Endometrium (tissue), 2 donors: ENCODE measurements around the gene B3GNT3.

Source experiments
- FAIRE-seq: peaks from 2 replicates; lab custom pipeline; 2012; peaks lifted over from hg19 to GRCh38; lab: Jason Lieb, UNC
- donor health status: control.
- donor health status: control.

B3GNT3 gene

DNA sequence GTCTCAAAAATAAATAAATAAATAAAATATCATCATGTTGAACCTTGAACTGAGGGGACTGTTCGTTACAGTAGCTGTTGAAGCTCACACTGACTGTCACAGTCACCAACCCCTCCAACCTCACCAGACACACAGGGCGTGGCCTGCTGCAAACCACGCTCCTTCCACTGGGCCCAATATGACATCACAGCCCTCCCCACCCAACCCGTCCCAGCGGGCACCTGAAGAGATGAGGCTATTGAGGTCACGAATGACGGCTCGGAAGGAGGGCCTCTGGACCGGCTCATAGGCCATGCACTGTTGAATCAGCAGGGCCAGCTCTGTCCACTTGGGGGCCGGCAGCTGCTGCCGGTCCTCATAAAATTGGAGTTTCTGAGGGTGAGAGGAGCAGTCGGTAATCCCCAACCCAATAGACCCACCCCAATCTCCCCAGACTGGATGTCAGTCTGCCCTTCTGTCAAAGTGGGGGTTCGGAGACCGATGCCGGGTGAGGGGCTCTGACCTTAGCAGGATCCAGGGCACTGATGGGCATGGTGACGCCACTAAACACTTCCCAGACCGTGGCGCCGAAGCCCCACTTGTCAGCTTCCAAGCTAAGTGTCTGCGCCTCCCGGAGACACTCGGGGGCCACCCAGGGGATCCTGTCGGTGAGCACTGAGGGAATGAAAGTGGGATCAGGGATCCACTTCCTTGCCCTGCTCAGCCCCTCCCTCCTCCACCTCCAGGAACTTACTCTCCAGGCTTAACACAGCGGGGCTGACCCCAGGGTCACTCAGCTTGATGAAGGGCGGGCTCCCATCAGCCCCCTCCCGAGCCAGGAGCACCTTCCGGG lies 39.6 kb downstream of the B3GNT3 start:
- no peak for FAIRE-seq

DNA sequence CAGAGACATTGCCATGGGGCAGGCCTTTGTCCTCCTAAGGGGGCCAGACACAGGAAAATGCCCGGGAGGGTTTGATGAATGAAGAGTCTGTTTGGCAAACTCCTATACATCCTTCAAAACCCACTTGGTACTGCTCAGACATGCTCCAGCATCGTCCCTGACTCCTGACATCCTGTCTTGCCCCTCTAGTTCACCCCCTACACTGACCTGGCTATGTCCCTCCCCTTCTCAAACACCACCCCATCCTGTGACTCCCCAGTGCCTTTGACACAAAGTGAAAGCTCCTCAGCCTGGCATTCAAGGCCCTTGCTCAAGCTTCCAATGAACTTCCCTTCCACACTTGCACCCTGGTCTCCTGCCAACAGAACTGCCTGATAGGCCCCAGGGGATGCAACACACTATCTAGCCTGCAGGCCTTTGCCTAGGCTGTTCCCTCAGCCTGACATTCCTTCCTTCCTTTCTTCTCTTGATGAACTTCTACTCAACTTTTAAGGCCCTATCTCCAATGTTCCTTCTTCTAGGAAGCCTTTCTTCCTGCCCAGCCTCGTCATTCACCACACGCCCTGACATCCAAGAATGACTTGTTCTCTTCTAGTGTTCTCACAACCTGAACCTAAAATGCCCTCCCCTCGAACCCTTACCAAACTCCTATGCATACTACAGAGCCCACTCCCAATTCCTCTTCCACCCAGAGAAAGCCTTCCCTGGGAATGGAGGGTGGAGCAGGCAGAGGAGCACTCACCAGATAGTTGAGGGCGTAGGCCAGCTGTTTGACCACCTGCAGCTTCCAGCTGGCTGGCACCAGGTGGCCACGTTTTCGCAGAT lies 40.5 kb downstream of the B3GNT3 start:
- FAIRE-seq = no peak

DNA sequence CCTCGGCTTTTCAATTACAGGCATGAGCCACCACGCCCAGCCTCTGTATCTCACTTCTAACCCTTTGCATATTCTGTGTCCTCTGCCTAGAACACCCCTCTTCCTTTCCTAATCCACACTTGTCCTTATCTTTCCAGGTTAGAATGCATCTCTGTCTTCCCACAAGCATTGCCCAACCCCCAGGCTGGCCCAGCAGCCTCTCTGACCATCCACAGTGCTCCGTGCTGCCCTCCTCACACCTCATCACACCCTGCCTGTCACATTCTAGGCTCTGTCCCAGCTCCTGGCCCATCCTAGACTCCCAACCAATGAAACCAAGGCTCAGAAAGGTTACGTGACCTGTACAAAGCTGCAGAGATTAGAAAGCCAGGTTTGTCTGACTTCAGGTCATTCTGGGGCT lies 41.6 kb downstream of the B3GNT3 start:
- FAIRE-seq = no peak

DNA sequence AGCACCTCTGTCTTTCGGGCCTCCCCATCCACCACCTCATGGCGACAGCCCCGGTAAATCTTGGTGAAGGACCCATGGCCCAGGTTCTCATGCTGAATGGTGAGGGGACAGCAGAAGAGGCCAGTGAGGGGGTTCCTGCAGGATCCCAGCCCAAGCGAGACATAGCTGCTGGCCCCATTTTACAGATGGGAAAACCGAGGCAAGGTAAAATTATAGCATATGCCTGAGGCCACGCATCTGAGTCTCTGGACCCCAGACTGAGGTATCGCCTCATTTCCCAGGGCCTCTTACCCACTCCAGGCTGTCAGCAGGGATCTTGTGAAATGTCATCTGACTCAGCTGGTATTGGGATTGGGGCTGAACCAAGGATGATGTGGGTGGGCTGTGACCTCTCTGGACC lies 43.0 kb downstream of the B3GNT3 start:
- FAIRE-seq = no peak

DNA sequence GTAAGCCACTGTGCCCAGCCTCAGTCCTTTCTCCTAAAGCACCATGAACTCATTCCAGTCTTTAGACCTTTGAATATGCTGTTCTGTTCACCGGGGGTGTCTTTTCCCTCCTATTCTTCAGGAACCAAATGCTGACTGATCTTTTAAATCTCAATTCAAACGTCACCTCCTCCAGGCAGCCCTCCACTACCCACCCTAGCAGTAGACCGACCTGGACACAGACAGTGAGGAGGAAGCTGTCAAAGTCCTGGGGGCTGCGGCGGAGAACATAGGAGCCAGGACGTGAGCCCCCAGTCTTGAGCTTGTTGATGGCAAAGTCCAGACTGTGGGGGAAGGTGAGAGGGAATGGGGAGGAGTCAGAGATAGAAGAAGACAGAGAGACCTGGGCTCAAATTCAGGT lies 45.1 kb downstream of the B3GNT3 start:
- FAIRE-seq = no peak

DNA sequence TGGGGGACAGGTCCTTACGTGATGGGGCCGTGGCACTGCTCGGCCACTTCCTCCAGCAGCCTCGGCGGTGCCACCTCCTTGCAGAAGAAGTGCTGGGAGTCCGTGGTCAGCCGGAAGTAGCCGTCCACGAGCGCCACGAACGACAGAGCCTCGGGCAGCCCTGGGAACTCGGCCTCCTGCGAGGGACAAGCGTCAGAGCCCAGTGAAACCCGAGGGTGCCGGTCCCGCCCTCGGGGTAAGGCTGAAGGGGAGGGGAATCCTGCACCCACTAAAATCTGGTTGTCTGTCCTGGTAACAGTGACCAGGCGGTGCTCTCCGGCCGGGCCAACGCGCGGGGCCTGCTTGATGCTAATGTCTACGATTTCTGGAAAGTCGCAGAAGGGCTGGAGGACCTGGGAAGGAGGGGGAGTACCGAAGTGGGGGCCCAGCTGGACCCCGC lies 46.5 kb downstream of the B3GNT3 start:
- no peak for FAIRE-seq

DNA sequence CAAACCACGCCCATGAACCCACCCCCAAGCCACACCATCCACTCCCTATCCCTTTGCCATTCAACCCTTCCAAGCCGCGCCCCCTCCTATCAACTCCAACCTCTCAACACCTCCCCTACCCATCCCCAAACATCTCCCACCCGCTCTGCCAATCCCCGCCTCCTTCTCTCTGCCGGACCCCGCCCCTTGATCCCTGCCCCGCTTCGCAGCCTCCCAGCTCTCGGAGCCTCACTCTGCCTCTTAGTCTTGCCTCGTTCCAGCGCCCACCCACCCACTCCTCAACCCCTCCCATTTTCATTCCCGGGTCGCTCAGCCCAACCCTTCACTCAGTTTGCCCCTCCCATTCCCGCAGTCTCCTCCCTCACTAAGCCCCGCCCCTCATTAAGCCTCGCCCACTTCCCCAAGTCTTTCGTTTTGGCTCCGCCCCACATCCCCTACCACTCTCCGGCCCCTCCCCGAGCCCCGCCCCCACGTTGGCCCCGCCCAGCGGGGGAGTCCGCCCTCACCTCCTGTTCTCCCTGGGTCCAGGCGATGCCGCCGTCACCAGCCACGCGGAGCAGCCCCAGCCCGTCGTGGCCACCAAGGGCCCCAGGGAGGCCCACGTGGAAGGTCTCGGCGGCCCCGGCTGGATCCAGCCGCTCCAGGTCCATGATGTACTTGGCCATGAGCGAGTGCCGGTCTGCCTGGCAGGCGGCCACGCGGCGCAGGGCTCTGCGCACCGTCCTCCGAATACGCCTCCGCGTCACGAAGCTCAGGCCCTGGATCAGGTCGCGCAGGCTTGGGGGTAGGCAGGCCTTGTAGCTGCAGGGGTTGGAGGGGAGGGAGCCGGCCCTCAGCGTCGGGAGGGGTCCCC lies 47.1 kb downstream of the B3GNT3 start:
- no peak for FAIRE-seq

DNA sequence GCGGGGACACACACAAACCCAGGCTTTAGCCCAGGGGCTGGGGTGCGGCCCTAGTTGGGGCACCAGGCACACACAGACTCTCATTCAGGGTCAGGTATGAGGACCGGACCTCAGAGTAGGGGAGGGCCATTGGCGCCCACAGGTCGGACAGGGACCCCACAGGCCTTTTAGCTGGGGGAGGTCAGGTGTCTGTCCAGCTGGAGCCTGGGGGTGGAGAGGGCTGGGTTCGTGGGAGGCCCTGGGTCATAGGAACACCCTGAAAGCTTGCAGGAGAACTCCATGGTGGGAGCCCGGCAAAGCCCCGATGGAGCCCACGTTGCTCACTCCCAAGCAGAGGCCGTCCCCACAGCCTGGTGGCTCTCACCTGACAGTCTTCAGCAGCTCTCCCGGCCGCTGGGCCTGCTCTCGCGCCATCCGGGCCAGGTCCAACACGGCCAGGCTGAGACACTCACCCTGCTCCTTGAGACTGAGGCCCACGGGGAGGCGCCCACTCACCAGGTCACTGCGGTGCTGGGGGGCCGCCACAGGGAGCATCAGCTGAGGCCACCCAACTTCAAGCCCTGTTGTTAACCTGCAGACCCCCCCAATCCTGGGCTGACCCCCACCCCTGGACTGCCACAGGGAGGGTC lies 47.8 kb downstream of the B3GNT3 start:
- FAIRE-seq = no peak

DNA sequence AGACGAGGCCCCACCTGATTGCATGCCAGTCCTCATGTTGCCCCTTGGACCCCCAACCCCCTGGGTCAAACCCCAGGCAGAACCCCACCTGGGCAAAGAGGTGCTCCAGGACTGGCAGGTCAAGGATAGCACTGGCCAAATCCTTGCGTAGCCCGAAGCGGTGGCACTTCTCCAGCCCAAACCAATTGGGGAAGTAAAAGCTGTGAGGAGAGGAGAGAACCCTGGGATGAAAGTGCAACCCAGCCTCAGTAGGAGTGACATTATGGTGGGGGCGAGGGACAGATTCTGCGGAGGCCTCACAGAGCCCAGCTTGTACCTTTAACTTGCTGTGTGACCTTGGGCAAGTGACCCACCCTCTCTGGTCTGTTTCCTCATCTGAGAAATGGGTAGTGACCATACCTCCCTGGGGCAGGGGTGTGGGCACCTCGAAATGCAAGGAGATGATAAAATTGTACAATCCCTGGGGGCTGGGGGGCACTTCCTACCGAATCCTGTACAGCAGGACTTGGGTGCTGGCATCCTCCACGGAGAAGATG lies 48.4 kb downstream of the B3GNT3 start:
- FAIRE-seq = no peak

DNA sequence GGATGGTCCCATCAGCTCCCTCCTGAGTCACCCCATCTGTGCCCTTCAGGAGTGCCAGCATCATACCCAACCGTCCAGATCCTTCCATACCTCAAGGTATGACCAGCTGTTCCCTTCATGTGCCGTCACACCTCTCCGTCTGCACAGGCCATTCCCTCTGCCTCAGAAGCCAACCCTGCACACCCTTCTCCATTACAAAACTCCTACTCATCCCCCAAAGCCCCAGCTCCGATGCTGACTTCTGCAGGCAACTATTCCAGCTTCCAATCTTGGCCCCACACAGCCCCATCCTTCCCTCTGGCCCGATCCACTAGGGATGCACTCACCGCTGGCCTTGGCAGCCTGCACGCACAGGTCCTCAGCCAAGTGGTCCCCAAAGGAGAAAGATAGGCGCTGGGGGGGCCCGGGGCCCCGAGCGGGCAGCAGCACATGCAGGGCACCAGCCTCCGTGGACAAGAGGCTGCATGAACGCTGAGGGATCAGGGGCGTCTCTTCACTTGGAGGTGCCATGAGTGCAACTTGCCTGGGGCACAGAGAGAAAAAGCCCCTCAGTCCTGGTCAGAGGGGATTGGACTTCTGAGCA lies 49.1 kb downstream of the B3GNT3 start:
- FAIRE-seq = no peak

DNA sequence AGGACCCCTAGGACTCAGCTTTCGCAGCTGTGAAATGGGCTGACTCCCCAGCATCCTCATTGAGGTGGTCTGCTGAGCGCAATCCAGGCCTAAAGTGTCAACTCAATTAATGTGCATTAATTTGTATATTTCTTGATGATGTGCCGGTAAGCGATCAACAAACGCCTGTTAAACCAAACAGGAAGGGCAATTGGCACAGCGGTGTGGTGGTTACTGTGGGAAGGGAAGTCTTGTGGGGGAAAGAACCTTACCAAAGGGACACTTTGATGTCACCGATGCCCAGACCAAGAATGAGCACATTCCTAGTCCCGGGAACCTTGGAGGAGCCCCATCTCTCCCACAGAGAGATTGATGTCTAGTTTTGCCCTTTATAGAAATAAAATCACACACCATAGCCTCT lies 51.2 kb downstream of the B3GNT3 start:
- no peak for FAIRE-seq

DNA sequence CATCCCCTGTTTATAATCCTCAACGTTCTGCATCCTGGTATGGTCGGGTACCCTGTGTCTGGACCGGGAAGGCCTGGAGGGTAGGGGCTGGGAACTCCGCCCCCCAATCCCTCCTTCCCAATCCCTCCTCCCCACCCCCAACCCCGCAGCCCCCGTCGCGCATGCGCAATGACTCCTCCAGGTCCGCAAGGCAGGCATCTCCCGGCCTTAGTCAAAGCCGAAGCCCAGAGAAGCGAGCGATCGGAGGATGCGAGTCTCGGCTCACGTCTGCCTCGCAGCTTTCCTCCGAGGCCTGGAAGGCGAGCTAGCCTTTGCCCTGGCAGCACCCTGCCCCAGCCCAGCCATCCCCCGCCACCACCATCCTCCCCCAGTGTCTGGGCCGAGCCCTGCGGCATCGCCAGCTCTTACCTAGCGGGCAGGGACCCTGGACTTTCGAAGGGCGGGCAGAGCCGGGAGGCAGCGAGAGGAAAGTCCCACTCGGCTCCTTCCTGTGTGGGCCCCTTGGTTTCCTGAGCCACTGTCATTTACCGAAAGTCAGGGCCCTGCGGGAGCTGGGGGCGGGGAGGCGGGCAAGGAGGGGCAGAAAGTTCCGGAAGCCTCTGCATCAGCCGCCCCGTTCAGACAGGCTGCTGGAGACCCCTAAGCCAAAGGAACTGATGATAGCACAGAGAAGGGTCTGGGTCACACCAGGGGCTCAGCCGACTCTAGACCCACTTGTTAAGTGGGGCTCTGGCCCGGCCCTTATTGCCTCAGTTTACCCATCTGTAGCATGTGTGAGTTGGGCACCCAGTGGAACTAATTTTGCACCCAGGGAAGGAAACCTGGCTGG lies 52.8 kb downstream of the B3GNT3 start, which contains the start of gene JAK3:
Gene JAK3 (minus strand): TSS at position 445 of the 829 bp plus-strand sequence. CDS start 3,565 bp downstream, outside the sequence.
- no peak for FAIRE-seq

DNA sequence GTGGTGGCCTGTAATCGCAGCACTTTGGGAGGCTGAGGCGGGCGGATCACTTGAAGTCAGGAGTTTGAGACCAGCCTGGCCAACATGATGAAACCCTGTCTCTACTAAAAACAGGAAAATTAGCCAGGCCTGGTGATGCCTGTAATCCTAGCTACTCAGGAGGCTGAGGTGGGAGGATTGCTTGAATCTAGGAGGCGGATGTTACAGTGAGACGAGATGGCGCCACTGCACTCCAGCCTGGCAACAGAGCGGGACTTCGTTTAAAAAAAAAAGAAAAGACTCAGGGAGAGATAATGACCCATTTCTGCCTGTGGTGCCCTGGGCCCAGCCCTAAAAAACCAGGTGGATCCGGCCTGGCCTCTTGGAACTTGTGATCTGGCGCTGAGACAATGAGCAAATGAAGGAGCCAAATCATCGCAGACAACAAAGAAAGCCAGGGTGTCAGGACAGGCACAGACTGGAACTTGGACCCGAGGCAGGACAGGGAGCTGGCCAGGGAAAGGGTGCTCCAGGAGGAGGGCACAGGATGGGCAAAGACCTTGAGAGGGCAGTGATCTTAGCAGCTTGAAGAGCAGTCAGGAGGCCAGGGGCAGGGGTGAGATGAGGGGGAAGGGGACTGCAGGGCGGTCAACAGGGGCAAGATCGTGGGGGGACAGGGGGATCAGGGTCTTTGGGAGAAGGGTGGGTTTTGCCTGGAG lies 53.8 kb downstream of the B3GNT3 start:
- FAIRE-seq = no peak

DNA sequence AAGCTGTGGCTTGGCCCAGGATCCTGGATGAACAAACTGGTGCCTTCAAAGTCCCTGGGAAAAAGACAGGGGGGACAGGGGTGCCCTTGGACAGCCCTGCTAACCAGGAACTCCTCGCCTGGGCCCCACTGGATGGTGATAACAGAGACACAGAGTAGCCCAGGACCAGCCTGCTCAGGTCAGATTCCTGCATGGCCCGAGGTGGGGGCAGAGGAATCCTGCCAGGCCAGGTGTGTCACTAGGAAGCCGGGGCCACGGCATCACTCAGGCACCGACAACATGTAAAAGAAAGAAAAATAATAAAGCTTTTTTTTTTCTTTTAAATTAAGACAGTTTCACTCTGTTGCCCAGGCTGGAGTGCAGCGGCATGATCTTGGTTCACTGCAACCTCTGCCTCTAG lies 59.1 kb downstream of the B3GNT3 start:
- FAIRE-seq = no peak

DNA sequence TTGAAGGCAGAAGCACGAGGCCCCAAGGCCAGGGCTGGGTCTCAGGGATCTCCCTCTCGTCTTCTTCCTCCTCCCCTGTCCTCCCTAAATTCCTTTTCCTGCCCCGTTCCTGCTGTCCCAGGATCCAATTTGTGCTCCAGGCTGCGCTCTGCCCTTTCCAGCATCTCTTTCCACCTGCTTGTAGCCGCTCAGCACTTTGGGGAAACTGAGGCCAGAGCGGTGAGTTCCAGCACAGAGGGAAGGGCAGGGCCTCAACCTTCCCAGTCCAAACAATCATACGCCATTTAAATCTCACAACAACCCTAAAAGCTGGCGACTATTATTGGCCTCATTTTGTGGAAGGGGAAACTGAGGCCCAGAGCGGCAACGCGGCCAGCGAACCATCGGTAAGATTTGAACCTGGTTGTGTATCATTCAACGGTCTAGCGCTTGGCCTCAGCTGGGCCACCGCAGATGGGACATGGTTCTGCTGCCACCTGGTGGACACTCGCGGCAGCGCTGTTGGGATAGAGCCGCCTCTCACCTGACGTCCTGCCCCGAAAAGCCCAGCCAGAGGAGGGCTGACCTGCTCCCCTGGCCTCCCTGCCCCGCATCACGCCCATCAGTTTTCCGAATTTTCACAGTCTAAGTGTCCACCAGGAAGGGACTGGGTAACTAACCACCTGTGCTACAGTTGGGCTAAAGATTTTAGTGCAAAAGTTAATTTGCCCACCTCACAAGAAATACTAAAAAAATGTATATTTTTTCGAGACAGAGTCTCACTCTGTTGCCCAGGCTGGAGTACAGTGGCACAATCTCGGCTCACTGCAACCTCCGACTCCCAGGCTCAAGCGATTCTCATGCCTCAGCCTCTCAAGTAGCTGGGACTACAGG lies 60.6 kb downstream of the B3GNT3 start:
- no peak for FAIRE-seq

DNA sequence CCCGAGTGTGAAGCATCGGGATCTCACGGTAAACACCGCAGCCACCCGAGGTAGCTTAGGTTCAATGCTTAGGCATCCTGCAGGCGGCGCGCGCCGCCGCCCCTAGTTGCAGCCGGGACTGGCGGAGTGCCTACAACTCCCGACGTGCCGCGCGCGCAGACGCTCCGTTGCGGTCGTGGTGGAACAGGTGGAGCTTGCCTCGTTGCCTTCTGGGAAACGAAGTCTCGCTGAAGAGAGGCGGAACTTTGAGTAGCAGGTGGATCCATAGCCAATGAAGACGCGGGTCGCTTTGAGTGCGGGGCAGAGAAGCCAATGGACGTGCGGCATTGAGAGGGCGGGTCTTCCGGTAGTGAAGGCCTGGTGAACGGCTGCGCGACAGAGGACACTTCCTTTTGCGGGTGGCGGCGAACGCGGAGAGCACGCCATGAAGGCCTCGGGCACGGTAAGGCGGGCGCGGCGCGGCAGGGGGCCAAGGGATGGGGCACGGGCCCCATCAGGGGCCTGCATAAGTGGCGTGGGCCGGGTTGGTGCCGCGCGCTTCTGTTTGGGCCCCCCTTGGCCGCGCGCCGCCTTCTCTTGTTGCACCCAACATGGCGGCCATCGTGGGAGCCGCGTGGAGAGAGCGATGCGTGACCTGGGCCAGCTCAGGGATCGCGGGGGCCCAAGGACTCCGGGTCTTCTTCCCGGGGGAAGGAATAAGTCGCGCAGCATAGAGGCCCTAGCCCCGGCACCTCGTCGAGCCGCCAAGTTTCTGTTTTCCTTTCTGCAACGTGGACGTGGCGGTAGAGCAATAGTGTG lies 64.8 kb downstream of the B3GNT3 start, which contains the start of gene RPL18A:
Gene RPL18A (plus strand): TSS at position 378 of the 798 bp plus-strand sequence. CDS start 47 bp downstream, at position 425.
- FAIRE-seq = peak; percentile 99

DNA sequence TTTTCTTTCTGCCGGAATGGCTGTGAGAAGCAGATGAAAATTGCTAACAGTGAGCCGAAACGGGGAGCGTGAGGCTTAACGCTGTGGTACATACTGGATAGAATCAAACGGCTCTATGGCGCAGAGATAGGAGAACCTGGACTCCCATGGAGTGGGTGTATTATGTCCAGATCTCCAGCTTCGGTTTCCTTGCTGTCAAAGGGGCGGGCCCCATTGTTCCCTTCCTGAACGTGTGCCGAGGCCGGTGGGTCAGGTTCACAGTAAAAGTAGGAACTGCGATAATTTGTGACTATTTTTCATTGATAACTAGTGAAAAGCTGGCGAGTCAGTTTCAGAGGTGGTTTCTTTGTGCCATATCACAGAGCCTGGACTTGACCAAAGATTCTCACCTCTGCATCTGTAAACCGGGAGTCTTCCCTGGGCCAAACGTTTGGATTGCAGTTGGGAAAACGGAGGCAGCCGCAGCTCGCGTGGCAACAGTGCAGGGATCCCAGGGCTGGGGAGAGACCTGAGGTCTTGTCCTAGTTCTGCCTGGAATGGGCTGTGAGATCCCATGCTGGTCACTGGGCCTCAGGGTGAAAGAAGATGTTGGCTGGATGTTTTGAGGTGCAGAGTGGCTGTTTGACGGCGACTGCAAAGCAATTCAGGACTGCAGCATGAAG lies 65.5 kb downstream of the B3GNT3 start:
- FAIRE-seq = no peak
